ENCODE data around the gene EEFSEC.

GRCh38 chr3:128366652-128367051, 213.4 kb downstream of the EEFSEC start:
- TF ChIP-seq CTCF (IDR thresholded peaks at IDR 0.05) (no peak), POLR2A (IDR thresholded peaks at IDR 0.05) (no peak)
